Measurements from ENCODE around the gene COPS2. TPM values are rescaled to one million over a fixed set of nuclear protein-coding genes. Genes with fewer than 3 reads are reported as not detected.
A peak's percentile ranks its signal among the peaks of the same experiment; 100 is the strongest.

Gene COPS2
- polyA plus RNA-seq, 1 of the 3 experiments (the other 2 are of a cell fraction): 21.3 TPM

- Histone ChIP-seq H3K4me2 (no peak overlapping the region), H3K9me2 (no peaks in the 10 kb centered on the region), H3K36me3 (replicated peaks in 1 of 2; ENCODE audit: control insufficient read depth in 1 of 2, insufficient read depth in 2 of 2, low read length in 1 of 2) (peaks cover 6 to 10% of the 10 kb centered on the region in 2 experiments), H2AFZ (ENCODE audit: low read depth) (no peak overlapping the region), H3K9me3 (no peaks in the 10 kb centered on the region), H4K20me1 (ENCODE audit: insufficient read depth) (no peaks in the 10 kb centered on the region), H3K27me3 (ENCODE audit: insufficient read depth) (no peaks in the 10 kb centered on the region), H3K9ac (no peak overlapping the region), H3F3A (replicated peaks; ENCODE audit: insufficient read depth) (peaks cover 16% of the 10 kb centered on the region), H3K4me1 (ENCODE audit: control insufficient read depth in 1 of 2, insufficient read depth in 2 of 2, low read depth in 1 of 2, low read length in 1 of 2) (no peaks in the 10 kb centered on the region), H3K79me2 (ENCODE audit: insufficient read depth) (no peaks in the 10 kb centered on the region), H3K4me3 (ENCODE audit: low read depth in 2 of 2, low read length in 1 of 2) (no peak overlapping the region), H3K27ac (ENCODE audit: low read depth in 2 of 2, low read length in 1 of 2) (no peak overlapping the region)
- ChIA-PET POLR2A (no interaction called here), CTCF (interaction anchor here (0.7 kb wide), 1 partner anchor 19 kb away, joined by 3 read pairs; no protein-coding TSS in a partner anchor)
- no peak for DNase-seq
- no peak for TF ChIP-seq TEAD4 (IDR thresholded peaks at IDR 0.05; ENCODE audit: borderline replicate concordance, insufficient read depth)
- no peak for TF ChIP-seq SMC3 (IDR thresholded peaks at IDR 0.05; ENCODE audit: low read depth, low read length)
- TF ChIP-seq, protein P1, sequence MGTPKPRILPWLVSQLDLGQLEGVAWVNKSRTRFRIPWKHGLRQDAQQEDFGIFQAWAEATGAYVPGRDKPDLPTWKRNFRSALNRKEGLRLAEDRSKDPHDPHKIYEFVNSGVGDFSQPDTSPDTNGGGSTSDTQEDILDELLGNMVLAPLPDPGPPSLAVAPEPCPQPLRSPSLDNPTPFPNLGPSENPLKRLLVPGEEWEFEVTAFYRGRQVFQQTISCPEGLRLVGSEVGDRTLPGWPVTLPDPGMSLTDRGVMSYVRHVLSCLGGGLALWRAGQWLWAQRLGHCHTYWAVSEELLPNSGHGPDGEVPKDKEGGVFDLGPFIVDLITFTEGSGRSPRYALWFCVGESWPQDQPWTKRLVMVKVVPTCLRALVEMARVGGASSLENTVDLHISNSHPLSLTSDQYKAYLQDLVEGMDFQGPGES (IDR thresholded peaks at IDR 0.05; ENCODE audit: low read depth, low read length): no peak
- TF ChIP-seq, protein P2, sequence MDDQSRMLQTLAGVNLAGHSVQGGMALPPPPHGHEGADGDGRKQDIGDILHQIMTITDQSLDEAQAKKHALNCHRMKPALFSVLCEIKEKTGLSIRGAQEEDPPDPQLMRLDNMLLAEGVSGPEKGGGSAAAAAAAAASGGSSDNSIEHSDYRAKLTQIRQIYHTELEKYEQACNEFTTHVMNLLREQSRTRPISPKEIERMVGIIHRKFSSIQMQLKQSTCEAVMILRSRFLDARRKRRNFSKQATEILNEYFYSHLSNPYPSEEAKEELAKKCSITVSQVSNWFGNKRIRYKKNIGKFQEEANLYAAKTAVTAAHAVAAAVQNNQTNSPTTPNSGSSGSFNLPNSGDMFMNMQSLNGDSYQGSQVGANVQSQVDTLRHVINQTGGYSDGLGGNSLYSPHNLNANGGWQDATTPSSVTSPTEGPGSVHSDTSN (IDR thresholded peaks at IDR 0.05): no peak
- TF ChIP-seq NFIC (IDR thresholded peaks at IDR 0.05; ENCODE audit: borderline replicate concordance): no peak
- no peak for TF ChIP-seq JUND (IDR thresholded peaks at IDR 0.05)
- no peak for TF ChIP-seq FOSL2 (IDR thresholded peaks at IDR 0.05; ENCODE audit: borderline replicate concordance, low read depth)
- no peak for TF ChIP-seq NRF1 (IDR thresholded peaks at IDR 0.05; ENCODE audit: low read depth, low read length)
- TF ChIP-seq USF1 (IDR thresholded peaks at IDR 0.05; ENCODE audit: borderline replicate concordance, low read depth): no peak
- TF ChIP-seq CHD2 (IDR thresholded peaks at IDR 0.05; ENCODE audit: low read length, partially characterized antibody): no peak
Observed at GRCh38 chr15:49096090-49096750, 59.2 kb downstream of the COPS2 start.

DNA sequence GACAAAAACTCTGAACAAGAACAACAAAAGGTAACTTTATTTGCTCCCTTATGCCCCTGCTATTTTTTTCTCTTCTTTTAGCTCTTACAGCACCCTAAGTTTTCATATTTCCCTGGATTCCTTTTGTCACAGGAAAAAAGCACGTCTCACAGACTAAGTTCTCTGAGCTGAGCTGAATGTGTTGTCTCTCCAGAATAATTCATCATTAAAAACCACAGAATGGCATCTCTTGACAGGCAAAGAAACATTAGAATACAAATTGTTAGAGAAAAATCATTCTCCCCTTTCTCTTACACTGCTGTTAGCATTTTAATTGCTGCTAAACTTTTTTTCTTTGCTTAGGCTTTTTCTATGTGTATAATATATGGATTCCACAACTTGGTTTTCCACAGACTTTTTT is 60.5 kb downstream of the COPS2 start:
- ChIA-PET CTCF (interaction anchor here (0.6 to 1.8 kb wide), 2 partner anchors 14 to 51 kb away, joined by 3 to 6 read pairs; no protein-coding TSS in a partner anchor), POLR2A (no interaction called here)
- TF ChIP-seq, protein P2 (IDR thresholded peaks at IDR 0.05): peak; percentile 55
- TF ChIP-seq, protein P3, sequence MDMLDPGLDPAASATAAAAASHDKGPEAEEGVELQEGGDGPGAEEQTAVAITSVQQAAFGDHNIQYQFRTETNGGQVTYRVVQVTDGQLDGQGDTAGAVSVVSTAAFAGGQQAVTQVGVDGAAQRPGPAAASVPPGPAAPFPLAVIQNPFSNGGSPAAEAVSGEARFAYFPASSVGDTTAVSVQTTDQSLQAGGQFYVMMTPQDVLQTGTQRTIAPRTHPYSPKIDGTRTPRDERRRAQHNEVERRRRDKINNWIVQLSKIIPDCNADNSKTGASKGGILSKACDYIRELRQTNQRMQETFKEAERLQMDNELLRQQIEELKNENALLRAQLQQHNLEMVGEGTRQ (IDR thresholded peaks at IDR 0.05; ENCODE audit: borderline replicate concordance, low read depth, low read length): no peak
- TF ChIP-seq RCOR1 (IDR thresholded peaks at IDR 0.05; ENCODE audit: low read length): no peak
- no peak for TF ChIP-seq RFX5 (IDR thresholded peaks at IDR 0.05; ENCODE audit: low read length)
- Histone ChIP-seq H3K27ac (ENCODE audit: low read depth in 2 of 2, low read length in 1 of 2) (no peak overlapping the region; a peak in 1 of 4 replicates), H3K9me3 (no peaks in the 10 kb centered on the region), H2AFZ (ENCODE audit: low read depth) (no peak overlapping the region), H3K4me3 (ENCODE audit: low read depth in 2 of 2, low read length in 1 of 2) (no peak overlapping the region), H3K9ac (no peak overlapping the region), H3K4me1 (ENCODE audit: control insufficient read depth in 1 of 2, insufficient read depth in 2 of 2, low read depth in 1 of 2, low read length in 1 of 2) (no peaks in the 10 kb centered on the region), H3K4me2 (no peak overlapping the region), H3K9me2 (no peaks in the 10 kb centered on the region), H3K79me2 (ENCODE audit: insufficient read depth) (no peaks in the 10 kb centered on the region), H3K27me3 (ENCODE audit: insufficient read depth) (no peaks in the 10 kb centered on the region), H4K20me1 (ENCODE audit: insufficient read depth) (no peaks in the 10 kb centered on the region), H3K36me3 (replicated peaks in 1 of 2; ENCODE audit: control insufficient read depth in 1 of 2, insufficient read depth in 2 of 2, low read length in 1 of 2) (peaks cover 0 to 10% of the 10 kb centered on the region in 2 experiments), H3F3A (replicated peaks; ENCODE audit: insufficient read depth) (peaks cover 16% of the 10 kb centered on the region)
- no peak for DNase-seq
- 74% methylated on average over 1 of the region's 1 CpG for WGBS (ENCODE audit: low lambda C conversion rate)

Measured in SK-N-SH (cell line).